K562 (cell line): ENCODE results near the gene CHCHD6. TPM values are rescaled to one million over a fixed set of nuclear protein-coding genes. Genes with fewer than 3 reads are reported as not detected.
A peak's percentile ranks its signal among the peaks of the same experiment; 100 is the strongest.

Experiments
- ARID1B ChIP-seq: fragments of 450-650 bp; IDR thresholded peaks from 2 replicates; pipeline ENCODE4 v1.6.1; 2016; ENCODE audit warnings: antibody characterized with exemption, mild to moderate bottlenecking, inconsistent platforms
- CHD4 ChIP-seq: fragments of 200-600 bp; sonication (generic); IDR thresholded peaks from 3 replicates; pipeline ENCODE4 v1.6.1; 2012; ENCODE audit warnings: low read depth, mild to moderate bottlenecking, mixed read lengths, low read length, inconsistent platforms; ENCODE audit not compliant: insufficient read depth, insufficient replicate concordance, poor library complexity, severe bottlenecking
- RAD21 ChIP-seq, 2 experiments: fragments of 250-450 bp in 1 of 2; fragments of 450-650 bp in 1 of 2; sonication (Bioruptor Pico) in 1 of 2; formaldehyde crosslinking in 1 of 2; IDR thresholded peaks in 1 of 2; conservative IDR thresholded peaks in 1 of 2; 2 replicates each; pipeline versions ENCODE4 v1.4.0 to v1.8.0; 2020 to 2022; ENCODE audit warnings: mild to moderate bottlenecking in 2 of 2, moderate library complexity in 1 of 2
- TCF3 ChIP-seq: sonication (generic); formaldehyde crosslinking; IDR thresholded peaks from 2 replicates; pipeline ENCODE4 v1.4.0; 2020; ENCODE audit warnings: mild to moderate bottlenecking, missing genetic modification reagents
- ZNF707 ChIP-seq: fragments of 250-450 bp; sonication (Bioruptor Pico); conservative IDR thresholded peaks from 2 replicates; pipeline ENCODE4 v1.8.0; 2022; ENCODE audit warnings: inconsistent platforms, mild to moderate bottlenecking, moderate library complexity
- ZNF780A ChIP-seq: fragments of 250-450 bp; sonication (Bioruptor Pico); IDR thresholded peaks from 2 replicates; pipeline ENCODE4 v1.5.0; 2021; ENCODE audit warnings: mild to moderate bottlenecking
- polyA plus RNA-seq, 8 experiments: library from polyadenylated mRNA; depleted of rRNA in 4 of 8; stranded (reverse) in 5 of 8; unstranded in 3 of 8; fragments of >200 nt; fragmentation: Nextera tagmentation in 2 of 8; fragmentation: Illumina TruSeq in 1 of 8; extraction: Ambion mirVana in 2 of 8; extraction: Trizol in 1 of 8; gene quantifications; 2 replicates each; pipeline versions ENCODE4 v1.2.1 to v1.2.3, GENCODE V29; 2011 to 2014; ENCODE audit warnings: inconsistent platforms in 1 of 8, missing spikeins in 1 of 8
- total RNA-seq, 7 experiments: library from RNA; depleted of rRNA in 6 of 7; stranded (reverse); fragments of >200 nt in 6 of 7; fragmentation: Illumina TruSeq in 2 of 7; extraction: Trizol in 2 of 7; gene quantifications; 2 replicates each; pipeline versions ENCODE4 v1.2.1 to v1.2.3, GENCODE V29; 2011 to 2021; ENCODE audit warnings: low replicate concordance in 1 of 7
- TF ChIP-seq, protein P1 (sequence below): fragments of 200-400 bp; formaldehyde crosslinking; IDR thresholded peaks from 2 replicates; pipeline ENCODE4 v1.6.1; 2017; ENCODE audit warnings: mild to moderate bottlenecking, low read depth, low read length, moderate library complexity
- TF ChIP-seq, protein P2 (sequence below): fragments of 450-650 bp; IDR thresholded peaks from 2 replicates; pipeline ENCODE4 v1.6.1; 2017; ENCODE audit warnings: antibody characterized with exemption
- TF ChIP-seq, protein P3 (sequence below): sonication (generic); formaldehyde crosslinking; IDR thresholded peaks from 2 replicates; pipeline ENCODE4 v1.4.0; 2020; ENCODE audit warnings: mild to moderate bottlenecking, missing genetic modification reagents
- TF ChIP-seq, protein P4 (sequence below), 2 experiments: fragments of 450-650 bp; formaldehyde crosslinking in 1 of 2; IDR thresholded peaks; 2 replicates each; pipeline versions ENCODE4 v1.4.0 to v1.6.1; 2014 to 2020; ENCODE audit warnings: mild to moderate bottlenecking in 2 of 2, borderline replicate concordance in 1 of 2, low read depth in 1 of 2

The CHCHD6 gene
- total and polyA plus RNA-seq, 9 of the 15 experiments (the other 6 are each of a cell fraction or from before 2014, with no cell fraction given): 4.6 to 18.6 (median 10.9) TPM

DNA sequence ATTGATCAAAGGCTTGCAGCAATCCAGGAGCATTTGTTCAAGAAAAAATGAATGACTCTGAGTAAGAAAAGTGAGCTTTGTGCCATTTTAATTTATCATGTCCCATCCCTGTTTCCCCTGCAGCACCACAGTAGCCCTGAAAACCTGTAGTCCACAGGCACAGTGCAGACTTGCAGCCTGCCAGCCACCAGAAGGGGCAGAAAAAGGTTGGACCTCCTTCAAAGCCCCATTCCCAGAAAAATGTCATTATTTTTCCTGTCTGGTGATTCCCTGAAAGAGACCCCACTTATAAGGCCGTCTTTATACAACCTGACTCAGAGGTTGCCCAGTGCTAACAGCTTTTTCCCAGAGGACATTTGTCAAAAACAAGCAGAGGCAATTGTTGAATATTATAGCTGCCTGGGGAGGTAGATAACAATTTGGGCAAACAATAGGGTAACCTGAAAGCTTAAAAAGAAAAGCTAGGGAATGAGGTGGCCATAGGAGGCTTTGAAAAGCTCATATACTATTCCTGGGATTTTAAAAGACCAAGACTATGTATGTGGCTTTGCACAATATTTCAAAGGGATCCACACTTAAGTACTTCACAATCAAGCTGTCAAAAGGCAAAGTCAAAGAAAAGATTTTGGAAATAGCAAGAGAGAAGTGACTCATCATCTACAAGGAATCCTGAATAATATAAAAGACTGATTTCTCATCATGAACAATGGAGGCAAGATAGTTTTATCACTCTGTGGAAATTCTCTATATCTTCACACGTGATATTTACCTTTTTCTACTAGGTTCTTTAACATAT is 142.1 kb downstream of the CHCHD6 start (continued):
- TF ChIP-seq, protein P1, sequence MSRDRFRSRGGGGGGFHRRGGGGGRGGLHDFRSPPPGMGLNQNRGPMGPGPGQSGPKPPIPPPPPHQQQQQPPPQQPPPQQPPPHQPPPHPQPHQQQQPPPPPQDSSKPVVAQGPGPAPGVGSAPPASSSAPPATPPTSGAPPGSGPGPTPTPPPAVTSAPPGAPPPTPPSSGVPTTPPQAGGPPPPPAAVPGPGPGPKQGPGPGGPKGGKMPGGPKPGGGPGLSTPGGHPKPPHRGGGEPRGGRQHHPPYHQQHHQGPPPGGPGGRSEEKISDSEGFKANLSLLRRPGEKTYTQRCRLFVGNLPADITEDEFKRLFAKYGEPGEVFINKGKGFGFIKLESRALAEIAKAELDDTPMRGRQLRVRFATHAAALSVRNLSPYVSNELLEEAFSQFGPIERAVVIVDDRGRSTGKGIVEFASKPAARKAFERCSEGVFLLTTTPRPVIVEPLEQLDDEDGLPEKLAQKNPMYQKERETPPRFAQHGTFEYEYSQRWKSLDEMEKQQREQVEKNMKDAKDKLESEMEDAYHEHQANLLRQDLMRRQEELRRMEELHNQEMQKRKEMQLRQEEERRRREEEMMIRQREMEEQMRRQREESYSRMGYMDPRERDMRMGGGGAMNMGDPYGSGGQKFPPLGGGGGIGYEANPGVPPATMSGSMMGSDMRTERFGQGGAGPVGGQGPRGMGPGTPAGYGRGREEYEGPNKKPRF: no peak
- no peak for TF ChIP-seq CHD4
- peak; percentile 44 for TF ChIP-seq ARID1B
- TF ChIP-seq ZNF780A (CRISPR knock-in tag): no peak
- no peak for TF ChIP-seq ZNF707 (CRISPR knock-in tag)
- TF ChIP-seq, protein P2, sequence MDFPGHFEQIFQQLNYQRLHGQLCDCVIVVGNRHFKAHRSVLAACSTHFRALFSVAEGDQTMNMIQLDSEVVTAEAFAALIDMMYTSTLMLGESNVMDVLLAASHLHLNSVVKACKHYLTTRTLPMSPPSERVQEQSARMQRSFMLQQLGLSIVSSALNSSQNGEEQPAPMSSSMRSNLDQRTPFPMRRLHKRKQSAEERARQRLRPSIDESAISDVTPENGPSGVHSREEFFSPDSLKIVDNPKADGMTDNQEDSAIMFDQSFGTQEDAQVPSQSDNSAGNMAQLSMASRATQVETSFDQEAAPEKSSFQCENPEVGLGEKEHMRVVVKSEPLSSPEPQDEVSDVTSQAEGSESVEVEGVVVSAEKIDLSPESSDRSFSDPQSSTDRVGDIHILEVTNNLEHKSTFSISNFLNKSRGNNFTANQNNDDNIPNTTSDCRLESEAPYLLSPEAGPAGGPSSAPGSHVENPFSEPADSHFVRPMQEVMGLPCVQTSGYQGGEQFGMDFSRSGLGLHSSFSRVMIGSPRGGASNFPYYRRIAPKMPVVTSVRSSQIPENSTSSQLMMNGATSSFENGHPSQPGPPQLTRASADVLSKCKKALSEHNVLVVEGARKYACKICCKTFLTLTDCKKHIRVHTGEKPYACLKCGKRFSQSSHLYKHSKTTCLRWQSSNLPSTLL: no peak
- TF ChIP-seq, protein P3, sequence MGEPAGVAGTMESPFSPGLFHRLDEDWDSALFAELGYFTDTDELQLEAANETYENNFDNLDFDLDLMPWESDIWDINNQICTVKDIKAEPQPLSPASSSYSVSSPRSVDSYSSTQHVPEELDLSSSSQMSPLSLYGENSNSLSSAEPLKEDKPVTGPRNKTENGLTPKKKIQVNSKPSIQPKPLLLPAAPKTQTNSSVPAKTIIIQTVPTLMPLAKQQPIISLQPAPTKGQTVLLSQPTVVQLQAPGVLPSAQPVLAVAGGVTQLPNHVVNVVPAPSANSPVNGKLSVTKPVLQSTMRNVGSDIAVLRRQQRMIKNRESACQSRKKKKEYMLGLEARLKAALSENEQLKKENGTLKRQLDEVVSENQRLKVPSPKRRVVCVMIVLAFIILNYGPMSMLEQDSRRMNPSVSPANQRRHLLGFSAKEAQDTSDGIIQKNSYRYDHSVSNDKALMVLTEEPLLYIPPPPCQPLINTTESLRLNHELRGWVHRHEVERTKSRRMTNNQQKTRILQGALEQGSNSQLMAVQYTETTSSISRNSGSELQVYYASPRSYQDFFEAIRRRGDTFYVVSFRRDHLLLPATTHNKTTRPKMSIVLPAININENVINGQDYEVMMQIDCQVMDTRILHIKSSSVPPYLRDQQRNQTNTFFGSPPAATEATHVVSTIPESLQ: no peak
- TF ChIP-seq, protein P4, sequence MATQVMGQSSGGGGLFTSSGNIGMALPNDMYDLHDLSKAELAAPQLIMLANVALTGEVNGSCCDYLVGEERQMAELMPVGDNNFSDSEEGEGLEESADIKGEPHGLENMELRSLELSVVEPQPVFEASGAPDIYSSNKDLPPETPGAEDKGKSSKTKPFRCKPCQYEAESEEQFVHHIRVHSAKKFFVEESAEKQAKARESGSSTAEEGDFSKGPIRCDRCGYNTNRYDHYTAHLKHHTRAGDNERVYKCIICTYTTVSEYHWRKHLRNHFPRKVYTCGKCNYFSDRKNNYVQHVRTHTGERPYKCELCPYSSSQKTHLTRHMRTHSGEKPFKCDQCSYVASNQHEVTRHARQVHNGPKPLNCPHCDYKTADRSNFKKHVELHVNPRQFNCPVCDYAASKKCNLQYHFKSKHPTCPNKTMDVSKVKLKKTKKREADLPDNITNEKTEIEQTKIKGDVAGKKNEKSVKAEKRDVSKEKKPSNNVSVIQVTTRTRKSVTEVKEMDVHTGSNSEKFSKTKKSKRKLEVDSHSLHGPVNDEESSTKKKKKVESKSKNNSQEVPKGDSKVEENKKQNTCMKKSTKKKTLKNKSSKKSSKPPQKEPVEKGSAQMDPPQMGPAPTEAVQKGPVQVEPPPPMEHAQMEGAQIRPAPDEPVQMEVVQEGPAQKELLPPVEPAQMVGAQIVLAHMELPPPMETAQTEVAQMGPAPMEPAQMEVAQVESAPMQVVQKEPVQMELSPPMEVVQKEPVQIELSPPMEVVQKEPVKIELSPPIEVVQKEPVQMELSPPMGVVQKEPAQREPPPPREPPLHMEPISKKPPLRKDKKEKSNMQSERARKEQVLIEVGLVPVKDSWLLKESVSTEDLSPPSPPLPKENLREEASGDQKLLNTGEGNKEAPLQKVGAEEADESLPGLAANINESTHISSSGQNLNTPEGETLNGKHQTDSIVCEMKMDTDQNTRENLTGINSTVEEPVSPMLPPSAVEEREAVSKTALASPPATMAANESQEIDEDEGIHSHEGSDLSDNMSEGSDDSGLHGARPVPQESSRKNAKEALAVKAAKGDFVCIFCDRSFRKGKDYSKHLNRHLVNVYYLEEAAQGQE (IDR thresholded peaks at IDR 0.05; ENCODE audit: borderline replicate concordance): no peak
- TF ChIP-seq, protein P4 (CRISPR knock-in tag; IDR thresholded peaks at IDR 0.05; ENCODE audit: low read depth): no peak
- TF ChIP-seq RAD21 (CRISPR knock-in tag; conservative IDR thresholded peaks at IDR 0.05 in 1 of 2, IDR thresholded peaks at IDR 0.05 in 1 of 2): peak in 1 of 2 experiments; percentile 26; a peak in 1 of 4 replicates
- peak; percentile 46; the same call in 1 of the 2 replicates for TF ChIP-seq TCF3 (CRISPR knock-in tag)
